Measurements from ENCODE around the gene ARL6IP4.
"Not testable (repeated sequence)": the region's sequence is repeated elsewhere in the genome, so short reads cannot be mapped to it uniquely, and the experiment has no call there.

The ARL6IP4 gene

DNA sequence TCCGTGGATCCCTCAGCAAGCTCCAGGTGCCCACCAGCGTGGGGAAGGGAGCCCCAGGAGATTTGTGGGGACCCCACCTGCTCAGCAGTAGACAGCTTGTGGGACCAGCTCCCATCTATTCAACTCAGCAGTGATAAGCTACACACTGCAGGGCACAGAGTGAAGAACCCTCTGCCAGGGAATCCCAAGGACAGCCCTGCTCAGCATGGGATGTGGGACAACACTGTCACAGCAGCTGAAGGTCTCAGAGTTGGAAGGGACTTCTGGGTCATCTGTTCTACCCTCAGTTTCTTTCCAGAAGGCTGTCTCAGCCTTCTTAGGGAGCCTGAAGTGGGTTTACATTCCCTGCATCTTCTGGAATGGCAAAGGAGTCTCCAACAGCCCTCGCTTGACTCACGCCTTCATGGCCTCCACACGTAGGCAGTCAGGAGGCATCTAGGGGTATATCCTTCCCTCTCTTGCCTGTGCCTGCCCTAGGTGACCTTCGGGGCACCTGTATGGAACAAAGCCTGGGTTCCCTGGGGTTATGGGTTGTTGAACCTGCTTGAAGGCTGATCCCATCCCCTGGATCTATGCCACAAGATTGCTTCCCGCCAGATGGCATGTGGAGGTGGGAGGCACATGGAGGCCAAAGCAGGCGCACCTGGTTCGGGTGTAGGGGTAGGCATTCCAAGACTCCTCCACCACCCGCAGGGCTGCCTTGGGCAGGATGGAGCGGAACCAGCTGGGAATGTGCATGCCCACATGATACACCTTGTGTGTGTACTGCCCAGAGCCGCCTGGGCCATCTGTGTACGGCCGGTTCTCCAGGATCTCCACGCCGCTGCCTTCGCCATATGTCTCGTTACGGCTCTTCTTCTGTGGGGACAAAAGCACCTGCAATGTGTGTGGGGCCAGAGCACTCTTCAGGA lies 33.0 kb downstream of the ARL6IP4 start:
- DNase-seq, result no peak

DNA sequence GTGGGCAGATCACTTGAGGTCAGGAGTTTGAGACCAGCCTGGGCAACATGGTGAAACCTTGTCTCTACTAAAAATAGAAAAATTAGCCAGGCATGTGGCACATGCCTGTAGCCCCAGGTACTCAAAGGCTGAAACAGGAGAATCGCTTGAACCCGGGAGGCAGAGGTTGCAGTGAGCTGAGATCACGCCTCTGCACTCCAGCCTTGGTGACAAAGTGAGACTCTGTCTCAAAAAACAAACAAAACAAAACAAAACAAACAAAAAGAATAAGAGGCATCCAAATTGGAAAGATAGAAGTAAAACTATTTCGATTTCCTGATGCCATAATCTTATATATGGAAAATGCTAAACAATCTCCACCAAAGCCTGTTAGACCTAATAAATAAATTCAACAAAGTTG lies 34.0 kb downstream of the ARL6IP4 start:
- DNase-seq, result not testable (repeated sequence)

DNA sequence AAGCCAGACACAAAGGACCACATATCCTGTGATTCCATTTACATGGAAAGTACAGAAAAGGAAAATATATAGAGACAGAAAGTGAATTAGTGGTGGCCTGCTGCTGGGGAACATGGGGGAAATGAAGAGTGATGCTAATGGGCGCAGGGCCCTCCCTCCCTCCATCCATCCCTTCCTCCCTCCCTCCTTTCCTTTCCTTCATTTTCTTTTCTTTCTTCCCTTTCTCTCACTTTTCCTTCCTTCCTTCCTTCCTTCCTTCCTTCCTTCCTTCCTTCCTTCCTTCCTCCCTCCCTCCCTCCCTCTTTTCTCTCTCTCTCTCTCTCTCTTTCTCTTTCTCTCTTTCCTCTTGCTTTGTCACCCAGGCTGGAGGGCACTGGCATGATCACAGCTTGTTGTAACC lies 37.3 kb downstream of the ARL6IP4 start:
- DNase-seq, result no peak

DNA sequence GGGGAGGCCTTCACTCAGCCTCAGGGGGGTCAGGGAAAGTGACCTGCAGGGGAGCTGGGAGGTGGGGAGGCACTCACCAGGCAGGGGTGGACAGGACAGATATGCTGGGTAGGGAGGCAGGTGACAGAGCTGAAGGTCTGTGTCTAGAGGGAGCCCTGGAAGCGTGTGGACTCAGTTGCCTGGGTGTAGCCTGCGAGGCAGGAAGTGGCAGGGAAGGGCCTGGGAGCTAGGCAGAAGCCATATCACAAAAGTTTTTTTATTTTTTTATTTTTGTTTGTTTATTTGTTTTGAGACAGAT lies 39.3 kb downstream of the ARL6IP4 start:
- DNase-seq, result no peak

DNA sequence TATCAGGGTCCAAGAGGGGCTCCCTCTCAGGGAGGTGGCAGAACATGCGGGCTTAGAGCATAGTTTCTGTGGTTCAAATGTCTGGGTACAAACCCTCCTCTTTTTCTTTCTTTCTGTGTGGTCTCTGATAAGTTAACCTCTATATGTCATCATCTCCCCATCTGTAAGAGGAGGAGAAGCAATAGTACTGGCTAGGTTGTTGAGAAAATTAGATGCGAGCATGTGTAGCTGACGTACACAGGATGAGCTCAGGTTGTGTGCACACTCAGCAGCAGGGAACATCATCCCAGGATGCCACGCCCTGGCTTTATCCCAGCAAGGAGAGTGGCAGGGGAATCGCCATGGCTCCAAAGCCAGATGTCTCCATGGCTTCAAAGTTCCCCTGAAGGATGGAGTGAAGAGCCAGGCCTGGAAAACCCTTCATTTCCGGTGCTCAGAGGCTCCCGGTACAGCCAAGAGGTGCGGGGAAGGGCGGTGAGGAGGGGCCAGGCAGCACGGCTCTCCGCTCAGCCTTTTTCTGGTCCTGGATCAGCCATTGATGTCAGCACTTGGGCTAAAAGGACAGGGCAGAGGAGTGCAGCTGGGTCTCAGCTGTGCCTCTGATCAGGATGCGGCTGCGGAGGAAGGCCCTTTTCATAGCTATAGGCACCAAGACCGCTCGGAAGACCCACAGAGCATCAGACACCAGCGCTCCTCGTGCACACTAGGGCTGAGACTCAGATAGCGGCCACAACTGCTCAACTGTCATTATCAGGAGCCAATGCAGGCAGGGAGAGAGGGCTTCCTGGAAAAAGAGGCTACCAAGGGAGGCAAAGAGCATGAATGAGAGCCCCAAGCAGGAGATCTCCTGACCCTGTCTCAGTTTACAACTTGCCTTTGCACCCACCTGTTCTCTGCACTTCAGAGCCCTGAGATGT lies 41.5 kb downstream of the ARL6IP4 start:
- DNase-seq, result no peak

DNA sequence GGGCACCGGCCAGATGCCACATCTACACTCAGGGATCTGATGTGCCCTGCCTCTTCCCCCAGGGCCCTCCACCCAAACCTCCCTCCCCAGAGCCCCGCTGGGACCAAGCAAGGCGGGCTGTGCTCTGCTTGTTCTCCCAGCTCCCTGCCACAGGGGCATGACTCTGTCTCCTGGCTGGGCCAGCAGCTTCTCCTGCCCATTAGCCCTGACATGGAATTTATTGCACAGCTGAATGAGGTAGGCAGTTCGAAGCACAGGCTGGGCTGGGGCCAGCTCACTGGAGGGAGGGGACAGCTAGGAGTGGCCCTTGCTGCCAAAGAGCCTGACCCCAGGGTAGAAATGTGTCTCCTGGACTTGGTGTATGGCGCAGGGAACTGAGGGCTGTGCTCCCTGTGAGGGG lies 42.4 kb downstream of the ARL6IP4 start:
- DNase-seq, result no peak

DNA sequence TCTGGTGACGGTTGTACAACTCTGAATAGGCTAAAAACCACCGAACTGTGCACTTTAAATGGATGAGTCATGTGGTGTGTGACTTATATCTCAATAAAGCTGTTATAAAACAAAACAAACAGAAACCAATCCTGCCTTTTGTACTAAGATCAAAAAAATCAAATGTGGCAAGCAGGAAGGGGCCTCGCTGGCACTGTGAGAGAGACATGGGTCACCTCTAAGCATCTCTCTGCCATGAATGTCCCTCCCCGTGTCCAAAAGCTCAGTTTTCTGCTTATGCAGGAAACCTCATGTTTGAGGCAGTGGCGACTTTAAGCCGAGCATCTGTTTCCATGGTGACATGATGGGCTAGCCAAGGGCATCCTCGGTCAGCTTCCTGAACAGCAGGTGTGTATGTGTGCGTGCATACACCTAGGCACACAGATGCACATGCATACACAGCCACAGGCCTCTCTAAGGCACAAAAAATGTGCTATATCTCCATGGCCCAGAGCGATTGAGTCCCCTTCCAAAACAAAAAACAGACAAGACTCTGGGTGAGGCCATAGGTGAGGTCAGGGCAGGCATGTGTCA lies 44.4 kb downstream of the ARL6IP4 start:
- no peak for DNase-seq

DNA sequence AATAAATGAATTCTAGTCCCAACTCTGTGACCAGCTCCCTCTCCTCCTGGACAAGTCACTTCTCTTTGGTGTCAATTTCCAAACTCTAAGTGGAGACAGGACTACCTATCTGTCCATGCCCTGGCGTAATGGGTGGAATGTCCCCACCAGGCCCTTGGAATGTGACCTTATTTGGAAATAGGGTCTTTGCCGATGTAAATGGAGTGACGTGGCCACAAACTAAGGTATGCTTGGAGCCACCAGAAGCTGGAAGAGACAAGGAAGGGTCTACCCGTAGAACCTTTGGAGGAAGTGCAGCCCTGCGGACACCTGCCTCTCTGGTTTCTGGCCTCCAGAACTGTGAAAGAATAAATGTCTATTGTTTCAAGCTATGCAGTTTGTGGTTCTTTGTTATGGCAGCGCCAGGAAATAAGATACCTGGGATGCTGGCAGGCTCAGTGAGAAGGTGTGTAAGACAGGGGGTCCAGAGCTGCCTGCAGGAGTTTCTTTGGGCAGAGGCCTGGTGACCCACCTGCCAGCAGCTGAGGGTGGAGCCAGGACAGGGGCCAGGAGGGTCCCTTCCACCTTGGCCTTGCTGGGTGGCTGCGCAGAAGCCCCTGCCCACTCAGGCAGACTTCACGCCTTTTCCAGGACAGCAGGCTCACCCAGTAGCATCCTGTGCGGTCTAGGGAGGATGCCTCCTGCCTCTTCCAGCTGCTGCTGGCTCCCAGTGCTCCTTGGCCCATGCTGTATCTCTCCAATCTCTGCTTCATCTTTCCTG lies 45.8 kb downstream of the ARL6IP4 start:
- DNase-seq, result no peak

DNA sequence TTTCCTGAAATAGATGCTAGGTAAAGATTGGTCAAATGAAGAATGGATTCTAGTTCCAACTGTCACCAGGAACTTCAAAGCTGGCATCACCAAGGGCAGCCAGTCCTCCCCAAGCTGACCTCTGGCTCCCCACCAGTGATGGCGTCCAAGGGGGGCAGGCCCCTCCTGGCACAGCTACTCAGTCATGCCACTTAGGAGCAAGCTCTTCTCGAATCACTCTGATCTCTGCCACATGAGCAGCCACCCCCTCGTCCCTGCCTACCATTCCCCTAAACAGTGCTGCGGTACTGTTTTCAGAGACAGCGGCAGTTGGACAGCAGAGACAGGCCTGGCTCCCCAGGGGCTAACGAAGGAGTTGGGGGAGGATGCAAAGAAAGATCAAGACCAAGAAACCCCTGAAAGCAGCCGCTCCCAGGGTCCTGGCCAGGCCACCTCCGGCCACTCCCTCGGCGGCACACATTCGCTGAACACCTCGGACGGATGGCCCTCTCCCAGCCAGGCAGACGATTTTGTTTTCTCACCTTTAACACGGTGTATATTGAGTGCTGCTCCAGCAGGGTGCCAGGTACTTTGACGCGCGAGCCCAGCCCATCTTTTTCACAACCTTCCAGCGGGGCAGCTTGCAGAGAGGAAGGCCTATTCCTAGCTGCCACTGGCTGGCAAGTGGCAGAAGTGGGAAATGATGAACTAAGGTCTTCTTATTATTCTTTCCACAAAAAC lies 47.4 kb downstream of the ARL6IP4 start:
- DNase-seq, result no peak

DNA sequence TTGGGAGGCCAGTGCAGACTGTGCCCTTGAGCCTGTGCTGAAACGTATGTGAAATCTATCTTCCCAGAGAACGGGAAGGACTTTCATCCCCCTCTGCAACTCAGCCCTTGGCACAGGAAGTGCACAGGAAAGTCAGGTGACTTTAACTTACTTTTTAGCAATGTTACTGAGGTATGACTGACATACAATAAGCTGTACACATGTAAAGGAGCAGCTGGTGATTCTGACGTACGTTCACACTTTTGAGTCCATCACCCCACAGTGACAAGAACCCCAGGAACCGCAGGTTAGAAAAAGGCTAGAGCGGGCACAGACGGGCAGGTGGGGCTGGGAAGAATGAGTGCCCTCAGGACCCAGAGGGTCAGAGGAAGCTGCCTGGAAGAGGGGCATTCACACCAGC lies 48.0 kb downstream of the ARL6IP4 start:
- DNase-seq, result no peak

DNA sequence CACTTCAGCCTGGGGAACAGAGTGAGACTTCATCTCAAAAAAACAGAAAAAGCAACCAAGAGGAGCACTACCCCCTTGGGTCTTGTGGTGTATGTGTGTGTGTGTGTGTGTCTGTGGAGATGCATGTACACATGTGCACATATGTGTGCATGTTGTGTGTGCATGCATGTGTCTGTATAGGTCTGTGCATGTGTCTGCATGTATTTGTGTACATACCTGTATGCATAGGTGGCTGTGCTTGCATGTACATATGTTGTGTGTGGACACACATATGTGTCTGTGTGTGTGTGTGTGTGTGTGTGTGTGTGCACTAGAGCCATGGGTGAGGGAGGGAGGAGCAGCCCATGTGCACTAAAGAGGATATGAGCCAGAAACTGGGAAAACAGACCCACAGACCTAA lies 49.1 kb downstream of the ARL6IP4 start:
- DNase-seq, result no peak

DNA sequence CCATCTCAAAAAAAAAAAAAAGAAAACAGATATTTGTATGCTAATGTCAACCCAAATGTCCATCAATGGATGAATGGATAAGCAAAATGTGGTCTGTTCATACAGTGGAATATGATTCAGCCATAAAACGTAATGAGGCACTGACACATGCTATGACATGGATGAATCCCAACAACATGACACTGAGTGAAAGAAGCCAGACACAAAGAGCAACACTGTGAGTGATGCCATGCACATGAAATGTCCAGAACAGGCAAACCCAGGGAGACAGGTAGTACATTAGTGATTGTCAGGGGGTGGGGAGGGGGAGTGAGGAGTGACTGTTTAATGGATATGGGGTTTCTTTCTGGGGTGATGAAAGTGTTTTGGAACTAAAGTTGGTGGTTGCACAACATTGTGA lies 50.2 kb downstream of the ARL6IP4 start:
- DNase-seq, result no peak

DNA sequence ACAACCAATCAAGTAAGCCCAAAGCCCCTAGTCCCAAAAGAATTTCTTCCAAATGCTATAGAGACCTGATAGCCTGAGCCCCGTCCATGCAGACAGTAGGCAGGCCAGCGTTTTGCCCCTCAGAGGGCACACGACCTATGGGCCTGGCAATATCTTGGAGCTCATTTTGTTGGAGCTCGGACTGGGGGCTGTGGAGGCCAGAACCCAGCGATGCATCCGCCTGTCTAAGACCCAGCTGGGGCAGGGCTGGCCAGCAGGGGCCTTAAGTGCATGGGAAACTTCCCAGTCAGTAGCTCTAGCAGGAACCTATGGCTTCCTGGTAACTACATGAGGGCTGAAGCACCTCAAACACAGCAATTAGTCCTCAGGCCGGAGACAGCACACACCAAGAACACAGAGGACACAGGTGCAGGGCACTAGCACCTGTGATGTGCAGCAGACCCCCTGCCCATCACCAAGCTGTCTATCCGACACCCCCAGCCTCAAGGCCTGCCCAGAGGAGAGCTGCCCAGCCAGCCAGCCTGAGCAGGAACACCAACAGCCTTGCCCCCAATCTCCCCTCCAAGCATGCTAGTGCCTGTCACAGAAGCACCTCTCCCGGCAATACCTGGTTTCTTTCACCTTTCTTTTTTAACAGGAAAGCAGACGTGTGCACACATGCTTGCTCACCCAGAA lies 50.8 kb downstream of the ARL6IP4 start:
- no peak for DNase-seq

Data from effector CD4-positive, alpha-beta T cell (primary cell).